ENCODE data around the gene CHRNA10. TPM values are rescaled to one million over a fixed set of nuclear protein-coding genes. Genes with fewer than 3 reads are reported as not detected.
"Not testable (repeated sequence)": the region's sequence is repeated elsewhere in the genome, so short reads cannot be mapped to it uniquely, and the experiment has no call there.

CHRNA10 gene
- total RNA-seq, 1 donor from 2014 or later = 3.0 TPM

- Mint-ChIP-seq H3K9me3 (no peaks in the 10 kb centered on the region), H3K4me3 (no peak overlapping the region), H3K27me3 (ENCODE audit: low read depth) (peaks cover 11% of the 10 kb centered on the region), H3K36me3 (ENCODE audit: low read depth) (no peaks in the 10 kb centered on the region), H3K4me1 (no peaks in the 10 kb centered on the region), H3K27ac (ENCODE audit: unreplicated experiment) (no peak overlapping the region)
- TF ChIP-seq CTCF (conservative IDR thresholded peaks at IDR 0.05) = no peak
- no peak for DNase-seq (ENCODE audit: low read depth, low spot score)
Observed at GRCh38 chr11:3655547-3655946, 15.6 kb downstream of the CHRNA10 start.

- DNase-seq (ENCODE audit: low read depth, low spot score); H3K36me3 Mint-ChIP-seq (ENCODE audit: low read depth); H3K4me1 Mint-ChIP-seq; H3K9me3 Mint-ChIP-seq; H3K4me3 Mint-ChIP-seq; H3K27ac Mint-ChIP-seq (ENCODE audit: unreplicated experiment): not testable (repeated sequence)
- peaks cover 34% of the 10 kb centered on the region for H3K27me3 Mint-ChIP-seq (ENCODE audit: low read depth)
Observed at GRCh38 chr11:3652514-3652913, 18.7 kb downstream of the CHRNA10 start.

- H3K27me3 Mint-ChIP-seq (ENCODE audit: low read depth) = peaks cover 43% of the 10 kb centered on the region
- H3K9me3 Mint-ChIP-seq; H3K36me3 Mint-ChIP-seq (ENCODE audit: low read depth); DNase-seq (ENCODE audit: low read depth, low spot score); H3K4me3 Mint-ChIP-seq; H3K27ac Mint-ChIP-seq (ENCODE audit: unreplicated experiment); H3K4me1 Mint-ChIP-seq: not testable (repeated sequence)
Observed at GRCh38 chr11:3649374-3649773, 21.8 kb downstream of the CHRNA10 start.

GRCh38 chr11:3648843-3649242 is 22.3 kb downstream of the CHRNA10 start:
- H3K36me3 Mint-ChIP-seq (ENCODE audit: low read depth); H3K4me1 Mint-ChIP-seq; H3K9me3 Mint-ChIP-seq; H3K27ac Mint-ChIP-seq (ENCODE audit: unreplicated experiment); DNase-seq (ENCODE audit: low read depth, low spot score); H3K4me3 Mint-ChIP-seq: not testable (repeated sequence)
- H3K27me3 Mint-ChIP-seq (ENCODE audit: low read depth) = peaks cover 45% of the 10 kb centered on the region

GRCh38 chr11:3645552-3645951 is 25.6 kb downstream of the CHRNA10 start:
- no peak for DNase-seq (ENCODE audit: low read depth, low spot score)
- Mint-ChIP-seq H3K4me3 (no peak overlapping the region), H3K27me3 (ENCODE audit: low read depth) (peaks cover 41% of the 10 kb centered on the region), H3K36me3 (ENCODE audit: low read depth) (no peaks in the 10 kb centered on the region), H3K27ac (ENCODE audit: unreplicated experiment) (no peak overlapping the region), H3K4me1 (peaks cover 5% of the 10 kb centered on the region), H3K9me3 (no peaks in the 10 kb centered on the region)
- TF ChIP-seq CTCF (conservative IDR thresholded peaks at IDR 0.05) = no peak

GRCh38 chr11:3644817-3645235 is 26.4 kb downstream of the CHRNA10 start, which contains the start of gene ART1:
Gene ART1 (plus strand): TSS chr11:3645128. CDS start chr11:3659214, 14,086 bp downstream.
- peaks cover 5% of the 10 kb centered on the region for H3K4me1 Mint-ChIP-seq
- no peak for TF ChIP-seq CTCF (conservative IDR thresholded peaks at IDR 0.05)
- H3K9me3 Mint-ChIP-seq = no peaks in the 10 kb centered on the region
- peak within 1 kb of the TSS; percentile 44 for H3K4me3 Mint-ChIP-seq
- H3K27me3 Mint-ChIP-seq (ENCODE audit: low read depth) = peaks cover 34% of the 10 kb centered on the region
- H3K36me3 Mint-ChIP-seq (ENCODE audit: low read depth) = no peaks in the 10 kb centered on the region
- no peak for DNase-seq (ENCODE audit: low read depth, low spot score)
- H3K27ac Mint-ChIP-seq (ENCODE audit: unreplicated experiment) = no peak within 1 kb of the TSS

GRCh38 chr11:3643102-3643546 is 28.1 kb downstream of the CHRNA10 start:
- not testable (repeated sequence) for H3K27ac Mint-ChIP-seq (ENCODE audit: unreplicated experiment); H3K4me1 Mint-ChIP-seq; H3K36me3 Mint-ChIP-seq (ENCODE audit: low read depth); H3K9me3 Mint-ChIP-seq; DNase-seq (ENCODE audit: low read depth, low spot score)
- Mint-ChIP-seq H3K27me3 (ENCODE audit: low read depth) (peaks cover 17% of the 10 kb centered on the region), H3K4me3 (peak overlapping the region; percentile 92)
